Hippocampal formation (tissue), 2 donors: ENCODE results near the gene IL32.

Source experiments
- DNase-seq, 2 donors: peaks; one replicate each; lab custom pipeline; 2025; lab: John Stamatoyannopoulos, UW

Gene IL32

GRCh38 chr16:3089717-3090592 lies 24.5 kb downstream of the IL32 start:
- DNase-seq = no peak

- no peak for DNase-seq
Measured at GRCh38 chr16:3091551-3091950, 26.1 kb downstream of the IL32 start.

GRCh38 chr16:3092501-3092941 lies 27.1 kb downstream of the IL32 start:
- no peak for DNase-seq

- no peak for DNase-seq
Measured at GRCh38 chr16:3094289-3095027, 29.0 kb downstream of the IL32 start.

- DNase-seq = no peak
Measured at GRCh38 chr16:3095869-3096268, 30.4 kb downstream of the IL32 start.

GRCh38 chr16:3096362-3096761 lies 30.9 kb downstream of the IL32 start:
- DNase-seq = no peak

GRCh38 chr16:3097266-3097665 lies 31.8 kb downstream of the IL32 start:
- DNase-seq = no peak

- DNase-seq = no peak
Measured at GRCh38 chr16:3098459-3099394, 33.3 kb downstream of the IL32 start, which contains the start of gene ZSCAN10. Gene ZSCAN10 (minus strand): TSS chr16:3099294. CDS start chr16:3092937, 6,357 bp downstream.

GRCh38 chr16:3099395-3099731 lies 33.9 kb downstream of the IL32 start:
- DNase-seq = no peak

GRCh38 chr16:3099732-3100499 lies 34.5 kb downstream of the IL32 start:
- peak in 1 of 2 donors; percentile 59 for DNase-seq

GRCh38 chr16:3101018-3101840 lies 35.8 kb downstream of the IL32 start:
- DNase-seq = no peak

GRCh38 chr16:3101841-3102470 lies 36.5 kb downstream of the IL32 start:
- DNase-seq = no peak

GRCh38 chr16:3106205-3106928 lies 40.9 kb downstream of the IL32 start:
- peak; percentile 74 to 83 for DNase-seq

GRCh38 chr16:3112058-3112880 lies 46.8 kb downstream of the IL32 start, which contains the start of gene ZNF205:
Gene ZNF205 (plus strand): TSS chr16:3112586. CDS start chr16:3113431, 845 bp downstream.
- peak; percentile 37 to 75 for DNase-seq

GRCh38 chr16:3112881-3113574 lies 47.6 kb downstream of the IL32 start:
- DNase-seq = no peak

- no peak for DNase-seq
Measured at GRCh38 chr16:3113765-3114479, 48.5 kb downstream of the IL32 start.

GRCh38 chr16:3115003-3115402 lies 49.6 kb downstream of the IL32 start:
- no peak for DNase-seq
